Panc1 (cell line): ENCODE measurements around the gene VPS51. TPM values are rescaled to one million over a fixed set of nuclear protein-coding genes. Genes with fewer than 3 reads are reported as not detected.
A peak's percentile ranks its signal among the peaks of the same experiment; 100 is the strongest.

Experiments used
- ATAC-seq: fragments of 200-7000 bp; cut with Tn5 transposase; 2 replicates; pipeline ENCODE4 v1.9.1; 2020; ENCODE audit warnings: mild to moderate bottlenecking, moderate library complexity
- BruUV-seq: library from RNA; stranded (reverse); fragments of 400-500 nt; replicated peaks from 2 replicates; lab custom pipeline; 2021; lab: Mats Ljungman, UMichigan
- CTCF ChIA-PET: fragments of 300-600 bp; sonication (Branson Sonifier 250); formaldehyde crosslinking; loops from one replicate; lab custom pipeline; 2022; ENCODE audit warnings: antibody characterized with exemption; lab: Charles Lee
- POLR2A ChIA-PET: fragments of 300-600 bp; sonication (Branson Sonifier 250); formaldehyde crosslinking; loops from one replicate; lab custom pipeline; 2022; ENCODE audit warnings: antibody characterized with exemption; lab: Charles Lee
- DNase-seq: peaks from one replicate; pipeline ENCODE4 v3.0.0-alpha.2; 2010; ENCODE audit warnings: low read depth, low spot score
- H3K27ac ChIP-seq: 2 replicates; pipeline ENCODE4 v1.5.1; 2011; ENCODE audit warnings: mild to moderate bottlenecking, low read length, inconsistent platforms
- H3K27me3 ChIP-seq: fragments of 200-500 bp; sonication (Bioruptor generic); 2 replicates; pipeline ENCODE4 v1.6.0; 2014; ENCODE audit warnings: low read length, inconsistent platforms; ENCODE audit not compliant: control insufficient read depth, insufficient read depth
- H3K36me3 ChIP-seq: fragments of 200-500 bp; sonication (Bioruptor generic); 2 replicates; pipeline ENCODE4 v1.5.1; 2014; ENCODE audit warnings: inconsistent platforms, mild to moderate bottlenecking, low read length, moderate library complexity; ENCODE audit not compliant: control insufficient read depth, insufficient read depth
- H3K4me1 ChIP-seq: 2 replicates; pipeline ENCODE4 v1.5.1; 2011; ENCODE audit warnings: inconsistent platforms, mild to moderate bottlenecking, low read length, moderate library complexity; ENCODE audit not compliant: control insufficient read depth, insufficient read depth
- H3K4me3 ChIP-seq, 2 experiments: 2 replicates each; pipeline ENCODE4 v1.5.1; 2011 to 2012; ENCODE audit warnings: low read depth in 2 of 2, low read length in 2 of 2, mild to moderate bottlenecking in 2 of 2, inconsistent platforms in 1 of 2, moderate library complexity in 1 of 2
- H3K9me3 ChIP-seq: fragments of 200-500 bp; sonication (Bioruptor generic); 2 replicates; pipeline ENCODE4 v1.5.1; 2014; ENCODE audit warnings: low read depth, mild to moderate bottlenecking, inconsistent platforms, low read length, moderate library complexity; ENCODE audit not compliant: control insufficient read depth, insufficient read depth
- POLR2AphosphoS5 ChIP-seq: IDR thresholded peaks from 2 replicates; pipeline ENCODE4 v1.6.1; 2012; ENCODE audit warnings: mild to moderate bottlenecking, low read depth, low read length, moderate library complexity
- REST ChIP-seq, 2 experiments: IDR thresholded peaks; 2 replicates each; pipeline ENCODE4 v1.6.1; 2011 to 2012; ENCODE audit warnings: low read depth in 2 of 2, control low read depth in 1 of 2, low read length in 1 of 2, mild to moderate bottlenecking in 1 of 2, moderate library complexity in 1 of 2; ENCODE audit not compliant: insufficient read depth in 1 of 2
- SIN3A ChIP-seq: IDR thresholded peaks from 2 replicates; pipeline ENCODE4 v1.6.1; 2012; ENCODE audit warnings: low read depth, mild to moderate bottlenecking, low read length, moderate library complexity, borderline replicate concordance; ENCODE audit not compliant: insufficient read depth
- TCF7L2 ChIP-seq: IDR thresholded peaks from 2 replicates; pipeline ENCODE4 v1.6.1; 2011; ENCODE audit warnings: mild to moderate bottlenecking, low read depth, low read length, inconsistent platforms
- in situ Hi-C: cut with HindIII; loops from 2 replicates; pipeline ENCODE4 v1.10.0; 2016; ENCODE audit warnings: low sequenced_read_pairs, low pct_unique_long_range_greater_than_20kb
- intact Hi-C: fragments of 100-400 bp; cut with micrococcal nuclease; formaldehyde crosslinking; loops from one replicate; pipeline ENCODE4 v1.10.0; 2022; ENCODE audit not compliant: unreplicated experiment
- total RNA-seq: library from RNA; stranded (reverse); gene quantifications from one replicate; pipeline ENCODE4 v1.2.1, GENCODE V29; 2021; ENCODE audit not compliant: unreplicated experiment
- TF ChIP-seq, protein P1 (sequence below): fragments of 450-650 bp; IDR thresholded peaks from 2 replicates; pipeline ENCODE4 v1.5.1; 2017; ENCODE audit warnings: mild to moderate bottlenecking

The VPS51 gene
- total RNA-seq, 1 experiment from 2014 or later: 101 TPM

GRCh38 chr11:65115361-65116082 is 19.5 kb downstream of the VPS51 start:
- no peak for DNase-seq
- BruUV-seq: TSS peak; percentile 6
- peaks cover 34% of the 10 kb centered on the region for H3K4me1 ChIP-seq
- H3K27ac ChIP-seq: peak overlapping the region; percentile 89
- ChIA-PET CTCF (interaction anchor here (0.5 kb wide), 1 partner anchor 93 kb away, joined by 3 read pairs; no protein-coding TSS in a partner anchor), POLR2A (no interaction called here)
- H3K9me3 ChIP-seq: no peaks in the 10 kb centered on the region
- no peak overlapping the region; a peak in 1 of 4 replicates for H3K4me3 ChIP-seq
- in situ Hi-C loops (no loop called here), intact Hi-C loops (loop anchor here (10.0 kb wide), 1 partner anchor 271 kb away; the partner anchor contains the start of gene CDC42BPG)
- H3K27me3 ChIP-seq: no peaks in the 10 kb centered on the region
- TF ChIP-seq, protein P1, sequence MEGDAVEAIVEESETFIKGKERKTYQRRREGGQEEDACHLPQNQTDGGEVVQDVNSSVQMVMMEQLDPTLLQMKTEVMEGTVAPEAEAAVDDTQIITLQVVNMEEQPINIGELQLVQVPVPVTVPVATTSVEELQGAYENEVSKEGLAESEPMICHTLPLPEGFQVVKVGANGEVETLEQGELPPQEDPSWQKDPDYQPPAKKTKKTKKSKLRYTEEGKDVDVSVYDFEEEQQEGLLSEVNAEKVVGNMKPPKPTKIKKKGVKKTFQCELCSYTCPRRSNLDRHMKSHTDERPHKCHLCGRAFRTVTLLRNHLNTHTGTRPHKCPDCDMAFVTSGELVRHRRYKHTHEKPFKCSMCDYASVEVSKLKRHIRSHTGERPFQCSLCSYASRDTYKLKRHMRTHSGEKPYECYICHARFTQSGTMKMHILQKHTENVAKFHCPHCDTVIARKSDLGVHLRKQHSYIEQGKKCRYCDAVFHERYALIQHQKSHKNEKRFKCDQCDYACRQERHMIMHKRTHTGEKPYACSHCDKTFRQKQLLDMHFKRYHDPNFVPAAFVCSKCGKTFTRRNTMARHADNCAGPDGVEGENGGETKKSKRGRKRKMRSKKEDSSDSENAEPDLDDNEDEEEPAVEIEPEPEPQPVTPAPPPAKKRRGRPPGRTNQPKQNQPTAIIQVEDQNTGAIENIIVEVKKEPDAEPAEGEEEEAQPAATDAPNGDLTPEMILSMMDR: no peak
- 0 out of 2 replicates have a peak, but pooled peaks have one; percentile 23 for TF ChIP-seq POLR2AphosphoS5
- TF ChIP-seq SIN3A: no peak
- TF ChIP-seq REST (IDR thresholded peaks at IDR 0.05; ENCODE audit: insufficient read depth in 1 of 2, low read depth in 2 of 2, low read length in 1 of 2): 0 out of 4 replicates have a peak, but pooled peaks of 1 of the 2 experiments have one; percentile 14
- ATAC-seq: no peak
- H3K36me3 ChIP-seq: peaks cover 4% of the 10 kb centered on the region

DNA sequence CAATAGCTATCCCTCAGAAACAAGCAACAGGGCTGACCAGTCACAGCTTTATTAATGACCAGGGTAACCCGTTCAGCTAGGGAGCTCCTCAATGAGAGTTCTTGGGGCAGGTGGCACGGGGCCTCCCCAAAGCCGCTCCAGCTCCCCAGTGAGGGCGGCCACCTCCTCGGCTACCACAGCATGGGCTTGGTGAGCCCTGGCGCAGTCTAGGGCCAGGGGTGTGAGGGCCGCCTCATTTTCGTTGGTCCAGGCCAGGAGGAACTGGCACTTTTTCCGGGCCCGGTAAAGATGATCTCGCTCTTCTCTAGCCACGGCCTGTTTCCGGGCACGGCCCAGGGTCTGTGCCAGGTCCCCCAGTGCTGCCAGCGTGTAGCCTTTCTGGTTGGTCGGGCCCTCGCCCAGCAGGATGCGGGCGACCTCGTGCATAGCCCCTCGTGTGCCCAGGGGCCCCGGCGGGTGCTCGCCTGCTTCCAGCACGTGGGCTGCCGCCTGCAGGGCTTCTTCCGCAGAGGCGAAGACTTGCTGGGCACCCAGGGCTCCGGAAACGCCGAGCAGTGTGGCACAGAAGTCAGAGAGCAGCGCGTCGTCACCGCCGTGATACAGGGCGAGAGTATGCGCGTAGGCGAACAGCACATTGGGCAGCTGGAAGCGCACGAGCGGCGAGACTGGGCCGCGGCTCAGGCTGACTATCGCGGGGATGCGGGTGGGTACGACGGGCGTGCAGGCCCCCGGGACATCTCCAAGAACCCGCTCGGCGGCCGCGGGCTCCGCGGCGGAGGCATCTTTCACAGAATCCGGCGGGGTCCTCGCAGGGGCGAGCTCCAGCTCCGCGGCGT is 20.6 kb downstream of the VPS51 start:
- ChIA-PET POLR2A (interaction anchor here (0.6 kb wide), 1 partner anchor 735 kb away, joined by 4 read pairs; no protein-coding TSS in a partner anchor), CTCF (no interaction called here)
- no peak for TF ChIP-seq TCF7L2
- TF ChIP-seq, protein P1: no peak
- TF ChIP-seq SIN3A: no peak
- no peak; the same call in 1 of the 2 replicates for TF ChIP-seq POLR2AphosphoS5
- TF ChIP-seq REST (IDR thresholded peaks at IDR 0.05; ENCODE audit: insufficient read depth in 1 of 2, low read depth in 2 of 2, low read length in 1 of 2): no peak
- ATAC-seq: peak; percentile 6
- Histone ChIP-seq H3K4me3 (peak overlapping the region; percentile 70 to 78), H3K9me3 (no peaks in the 10 kb centered on the region), H3K27me3 (no peaks in the 10 kb centered on the region), H3K4me1 (peaks cover 33% of the 10 kb centered on the region), H3K27ac (peak overlapping the region; percentile 89), H3K36me3 (peaks cover 15% of the 10 kb centered on the region)
- intact Hi-C loops: loop anchor here (10.0 kb wide), 1 partner anchor 272 kb away; the partner anchor contains the start of gene CDC42BPG
- DNase-seq: no peak
- in situ Hi-C loops: no loop called here
- BruUV-seq: no TSS peak
